ENCODE measurements around the gene CDK6.

GRCh38 chr7:92817398-92817797 is 19.0 kb downstream of the CDK6 start:
- TF ChIP-seq NFE2L1 (tag; IDR thresholded peaks at IDR 0.05; ENCODE audit: borderline replicate concordance, low read depth) (no peak), PHTF2 (CRISPR knock-in tag; IDR thresholded peaks at IDR 0.05) (no peak), FOXJ3 (CRISPR knock-in tag; IDR thresholded peaks at IDR 0.05) (no peak), CBX2 (IDR thresholded peaks at IDR 0.05; ENCODE audit: insufficient read depth, low read length, poor library complexity, severe bottlenecking) (no peak), DEAF1 (CRISPR knock-in tag; IDR thresholded peaks at IDR 0.05) (no peak)

Measured in K562 (cell line).